GM20431 (cell line): ENCODE data around the gene KCNN3.

Source experiments
- in situ Hi-C: fragments of 300-500 bp; cut with MseI, MboI; formaldehyde crosslinking; loops from one replicate; pipeline ENCODE4 v1.15.0; 2020; ENCODE audit warnings: low sequenced_read_pairs; ENCODE audit not compliant: unreplicated experiment

KCNN3 gene

GRCh38 chr1:154881820-154882535 lies 11.9 kb upstream of the KCNN3 start:
- in situ Hi-C loops, result loop anchor here (10.0 kb wide), 1 partner anchor 217 kb away; no protein-coding TSS in a partner anchor

- in situ Hi-C loops, result loop anchor here (10.0 kb wide), 1 partner anchor 216 kb away; no protein-coding TSS in a partner anchor
These were observed 10.6 kb upstream of the KCNN3 start for GRCh38 chr1:154880671-154881070.

- in situ Hi-C loops, result no loop called here
These were observed 8.9 kb upstream of the KCNN3 start for GRCh38 chr1:154879038-154879421.

- in situ Hi-C loops, result no loop called here
These were observed 8.4 kb upstream of the KCNN3 start for GRCh38 chr1:154878371-154879037.

GRCh38 chr1:154877370-154877974 lies 7.4 kb upstream of the KCNN3 start:
- in situ Hi-C loops, result no loop called here

- in situ Hi-C loops, result no loop called here
These were observed 6.8 kb upstream of the KCNN3 start for GRCh38 chr1:154876842-154877369.

GRCh38 chr1:154874465-154874864 lies 4.4 kb upstream of the KCNN3 start:
- in situ Hi-C loops, result no loop called here

GRCh38 chr1:154873321-154873950 lies 3.4 kb upstream of the KCNN3 start:
- in situ Hi-C loops, result no loop called here

- in situ Hi-C loops, result no loop called here
These were observed 1.3 kb upstream of the KCNN3 start for GRCh38 chr1:154871374-154871773.

GRCh38 chr1:154870734-154871133 lies 653 bp upstream of the KCNN3 start:
- in situ Hi-C loops, result no loop called here

- in situ Hi-C loops, result no loop called here
These were observed 548 bp downstream of the KCNN3 start for GRCh38 chr1:154869351-154870114.

GRCh38 chr1:154867841-154868605 lies 2.1 kb downstream of the KCNN3 start:
- in situ Hi-C loops, result no loop called here

- in situ Hi-C loops, result no loop called here
These were observed 2.8 kb downstream of the KCNN3 start for GRCh38 chr1:154867064-154867825.

- in situ Hi-C loops, result no loop called here
These were observed 3.6 kb downstream of the KCNN3 start for GRCh38 chr1:154866257-154867063.

GRCh38 chr1:154865442-154866256 lies 4.4 kb downstream of the KCNN3 start:
- in situ Hi-C loops, result no loop called here

- in situ Hi-C loops, result no loop called here
These were observed 5.7 kb downstream of the KCNN3 start for GRCh38 chr1:154864189-154864975.
